Measurements from ENCODE around the gene POLR1E. TPM values are rescaled to one million over a fixed set of nuclear protein-coding genes. Genes with fewer than 3 reads are reported as not detected.

POLR1E gene
- total RNA-seq, 1 experiment from 2014 or later = 60.9 TPM

- RAD21 ChIA-PET (ENCODE audit: low non-redundant PET in 1 of 2, low total read pairs in 2 of 2, uncharacterized antibody in 2 of 2, unreplicated experiment in 2 of 2) = no interaction called here
- Histone ChIP-seq H3K79me2 (ENCODE audit: insufficient read depth, low read length) (peaks cover 100% of the 10 kb centered on the region), H3K4me1 (ENCODE audit: control insufficient read depth in 1 of 2, insufficient read depth in 2 of 2, low read length in 2 of 2) (peaks cover 11 to 42% of the 10 kb centered on the region in 2 experiments), H3K27me3 (ENCODE audit: insufficient read depth, low read length) (no peaks in the 10 kb centered on the region), H3K36me3 (ENCODE audit: control insufficient read depth in 1 of 2, insufficient read depth in 2 of 2, low read length in 2 of 2) (peaks cover 0 to 14% of the 10 kb centered on the region in 2 experiments; a peak in 1 of 4 replicates), H3K4me3 (replicated peaks in 1 of 2; ENCODE audit: low read depth in 1 of 2, low read length in 2 of 2) (no peak overlapping the region), H3K4me2 (ENCODE audit: low read length) (no peak overlapping the region), H3K9ac (ENCODE audit: low read length) (no peak overlapping the region), H4K20me1 (ENCODE audit: insufficient read depth) (peaks cover 34% of the 10 kb centered on the region), H2AFZ (ENCODE audit: low read depth, low read length, poor library complexity, severe bottlenecking) (no peak overlapping the region), H3K9me3 (ENCODE audit: control insufficient read depth in 1 of 2, insufficient read depth in 1 of 2, low read depth in 1 of 2, low read length in 2 of 2) (no peaks in the 10 kb centered on the region), H3K9me2 (ENCODE audit: insufficient read depth) (no peaks in the 10 kb centered on the region), H3K27ac (ENCODE audit: low read depth, low read length) (no peak overlapping the region)
- POLR2A ChIA-PET = interaction anchor here (1.9 kb wide), 1 partner anchor 11 kb away, joined by 5 read pairs; the partner anchor contains the start of gene ZBTB5
- TF ChIP-seq ELF1 (IDR thresholded peaks at IDR 0.05; ENCODE audit: borderline replicate concordance, low read depth) (no peak), TCF7L2 (IDR thresholded peaks at IDR 0.05; ENCODE audit: borderline replicate concordance, extremely low read depth, insufficient read depth, insufficient read length) (no peak), CTCF (IDR thresholded peaks at IDR 0.05 in 2 of 3, conservative IDR thresholded peaks at IDR 0.05 in 1 of 3; ENCODE audit: borderline replicate concordance in 1 of 3, insufficient read depth in 1 of 3, low read depth in 2 of 3, low read length in 2 of 3) (no peak), YY1 (IDR thresholded peaks at IDR 0.05; ENCODE audit: extremely low read depth, insufficient replicate concordance, low read depth, low read length) (no peak), ZNF274 (IDR thresholded peaks at IDR 0.05; ENCODE audit: low read depth, low read length) (no peak), EGR1 (IDR thresholded peaks at IDR 0.05; ENCODE audit: low read depth) (no peak), JUND (IDR thresholded peaks at IDR 0.05) (no peak), SRF (IDR thresholded peaks at IDR 0.05; ENCODE audit: low read depth) (no peak)
- DNase-seq (ENCODE audit: low read depth, low spot score) = no peak
- CTCF ChIA-PET = no interaction called here
- no peak for ATAC-seq
- no TSS peak for BruUV-seq (replicated peaks)
- intact Hi-C loops (cut with micrococcal nuclease) = no loop called here
Measured at GRCh38 chr9:37453827-37454226, 31.9 kb upstream of the POLR1E start.
